GOT3 (cell line): Measurements from ENCODE around the gene SLC25A20.
A peak's percentile ranks its signal among the peaks of the same experiment; 100 is the strongest.
"Not testable (repeated sequence)": the region's sequence is repeated elsewhere in the genome, so short reads cannot be mapped to it uniquely, and the experiment has no call there.

Experiments used
- DNase-seq: peaks from one replicate; lab custom pipeline; 2025; ENCODE audit warnings: mixed read lengths; lab: John Stamatoyannopoulos, UW

SLC25A20 gene

GRCh38 chr3:48845170-48845569, 53.5 kb downstream of the SLC25A20 start:
- no peak for DNase-seq

DNA sequence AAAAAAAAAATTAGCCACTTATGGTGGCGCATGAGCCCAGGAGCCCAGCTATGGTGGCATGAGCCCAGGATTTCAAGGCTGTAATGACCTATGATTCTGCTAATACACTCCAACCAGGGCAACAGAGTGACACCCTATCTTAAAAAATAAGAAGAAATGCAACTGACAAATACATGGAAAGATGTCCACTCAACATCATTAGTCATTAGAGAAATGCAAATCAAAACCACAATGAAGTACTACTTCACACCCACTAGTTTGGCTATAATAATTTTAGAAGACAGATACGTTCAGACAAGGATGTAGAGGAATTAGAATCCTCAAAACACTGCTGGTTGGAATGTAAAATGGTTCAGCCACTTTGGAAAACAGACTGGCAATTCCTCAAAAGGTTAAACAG, 61.5 kb downstream of the SLC25A20 start:
- DNase-seq = no peak

GRCh38 chr3:48835650-48836366, 62.9 kb downstream of the SLC25A20 start:
- no peak for DNase-seq

DNA sequence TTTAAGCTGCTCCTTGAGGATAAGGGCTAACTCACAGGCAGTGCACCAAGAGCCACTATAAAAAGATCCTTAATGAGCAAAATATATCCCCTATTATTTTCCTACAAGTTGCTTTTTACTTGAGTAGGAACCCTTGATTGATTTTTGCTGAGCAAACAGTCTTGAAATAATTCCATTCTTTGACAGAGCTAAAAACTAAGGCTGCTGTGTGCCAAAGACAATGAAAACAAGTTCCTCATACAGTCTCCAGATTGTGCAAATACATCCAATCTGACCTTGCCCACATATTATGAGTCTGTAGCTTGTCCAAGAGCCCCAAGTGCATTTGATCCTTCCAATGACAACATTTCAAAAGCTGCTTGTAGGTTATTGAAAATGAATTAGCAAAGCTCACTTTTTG, 66.0 kb downstream of the SLC25A20 start:
- no peak for DNase-seq

DNA sequence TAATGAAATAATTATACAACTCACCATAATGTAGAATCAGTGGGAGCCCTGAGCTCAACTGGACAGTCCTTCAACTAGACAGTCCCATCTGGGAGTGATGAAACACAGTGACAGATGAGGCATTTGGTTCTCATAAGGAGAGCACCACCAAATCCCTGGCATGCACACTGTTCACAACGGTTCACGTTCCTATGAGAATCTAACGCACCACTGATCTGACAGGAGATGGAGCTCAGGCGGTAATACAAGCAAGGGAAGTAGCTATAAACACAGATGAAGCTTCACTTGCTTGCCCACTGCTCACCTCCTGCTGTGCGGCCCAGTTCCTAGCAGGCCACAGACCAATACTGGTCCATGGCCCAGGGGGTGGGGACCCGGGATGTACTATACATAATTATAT, 68.0 kb downstream of the SLC25A20 start:
- DNase-seq = no peak

GRCh38 chr3:48829525-48829924, 69.2 kb downstream of the SLC25A20 start:
- DNase-seq = not testable (repeated sequence)

DNA sequence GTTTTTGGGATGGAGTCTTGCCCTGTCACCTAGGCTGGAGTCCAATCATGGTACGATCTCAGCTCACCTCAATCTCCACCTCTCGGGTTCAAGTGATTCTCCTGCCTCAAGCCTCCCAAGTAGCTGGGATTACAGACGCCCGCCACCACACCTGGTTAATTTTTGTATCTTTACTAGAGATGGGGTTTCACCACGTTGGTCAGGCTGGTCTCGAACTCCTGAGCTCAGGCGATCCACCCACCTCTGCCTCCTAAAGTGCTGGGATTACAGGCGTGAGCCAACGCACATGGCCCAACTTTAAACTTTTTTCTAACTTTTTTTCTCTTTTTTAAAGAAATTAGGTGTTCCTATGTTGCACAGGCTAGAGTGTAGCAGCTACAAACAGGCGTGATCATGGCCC, 70.8 kb downstream of the SLC25A20 start:
- DNase-seq = not testable (repeated sequence)

- peak; percentile 8 for DNase-seq
These were observed 72.2 kb downstream of the SLC25A20 start for GRCh38 chr3:48826451-48826850.

- DNase-seq = no peak
These were observed 77.9 kb downstream of the SLC25A20 start for GRCh38 chr3:48820612-48821324.

DNA sequence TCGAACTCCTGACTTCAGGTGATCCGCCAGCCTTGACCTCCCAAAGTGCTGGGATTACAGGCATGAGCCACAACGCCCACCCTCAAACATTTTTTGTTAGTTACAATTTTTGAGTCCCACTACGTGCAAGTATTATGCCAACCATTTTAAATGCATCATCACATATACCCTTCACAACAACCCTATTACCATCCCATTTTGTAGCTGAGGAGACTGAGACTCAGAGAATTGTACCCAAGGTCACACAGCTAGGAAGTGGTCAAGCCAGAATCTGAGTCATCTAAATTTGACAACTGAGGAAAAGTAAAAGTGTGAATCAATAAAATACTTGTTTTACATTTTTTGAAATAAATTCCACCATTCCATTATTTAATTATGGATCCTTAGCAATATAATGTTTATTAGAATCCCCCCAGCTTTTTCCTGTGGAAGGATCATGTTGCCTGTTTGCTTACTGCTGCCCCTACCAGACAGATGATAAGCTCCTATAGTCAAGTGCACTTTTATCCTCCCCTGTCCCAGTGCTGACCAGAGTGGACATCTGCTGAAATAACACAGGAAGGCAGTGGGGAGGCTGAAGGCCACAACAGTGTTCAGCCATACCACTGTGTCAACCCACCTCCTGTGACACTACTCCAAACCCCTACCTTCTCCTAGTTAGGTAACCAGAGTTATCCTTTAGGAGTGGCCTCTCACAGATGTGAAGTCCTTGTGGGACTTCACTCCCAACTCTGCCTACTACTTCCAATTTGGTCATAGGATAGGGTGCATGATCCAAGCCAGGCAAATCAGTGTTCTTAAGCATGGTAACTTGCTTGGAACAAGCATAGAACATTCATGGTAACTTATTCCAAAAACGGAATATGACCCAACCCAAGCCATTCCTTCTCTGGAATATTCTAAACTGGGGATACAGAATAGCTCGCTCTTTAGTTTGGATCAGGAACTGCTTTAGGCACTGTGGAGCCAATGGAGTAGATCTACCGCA, 79.2 kb downstream of the SLC25A20 start:
- DNase-seq = no peak

- no peak for DNase-seq
These were observed 87.2 kb downstream of the SLC25A20 start for GRCh38 chr3:48811524-48811923.
